K562 (cell line): Measurements from ENCODE around the gene PAX5. TPM values are rescaled to one million over a fixed set of nuclear protein-coding genes. Genes with fewer than 3 reads are reported as not detected.

Experiments
- ATAC-seq: fragments of 200-7000 bp; cut with Tn5 transposase; 3 replicates; pipeline ENCODE4 v1.9.1; 2020; ENCODE audit warnings: moderate library complexity
- BruUV-seq: library from RNA; stranded (reverse); fragments of 400-500 nt; replicated peaks from 2 replicates; lab custom pipeline; 2021; lab: Mats Ljungman, UMichigan
- CTCF ChIA-PET: fragments of 300-600 bp; formaldehyde crosslinking; extraction: SDS; loops from one replicate; lab custom pipeline; 2021; ENCODE audit warnings: low intra/inter-chr PET ratio; lab: Yijun Ruan, JAX
- POLR2A ChIA-PET: fragments of 300-600, 350-650 bp; sonication (Branson Sonifier 250); formaldehyde crosslinking; extraction: SDS; loops from one replicate; lab custom pipeline; 2021; ENCODE audit warnings: antibody characterized with exemption, inconsistent platforms; lab: Yijun Ruan, JAX
- DNase-seq, 4 experiments: peaks; one replicate each; pipeline versions ENCODE4 v3.0.0 to v3.0.0-alpha.2; 2011 to 2018; ENCODE audit warnings: low spot score in 3 of 4, mixed read lengths in 3 of 4; ENCODE audit errors: extremely low read depth in 1 of 4
- FAIRE-seq: peaks from 2 replicates; lab custom pipeline; 2011; peaks lifted over from hg19 to GRCh38; lab: Jason Lieb, UNC
- H2AFZ ChIP-seq: 2 replicates; pipeline ENCODE4 v1.6.0; 2011; ENCODE audit warnings: low read depth, low read length, control low read depth, inconsistent platforms
- H3K27ac ChIP-seq: fragments of 200-600 bp; 3 replicates; pipeline ENCODE4 v1.8.0; 2011; ENCODE audit warnings: low read depth, mild to moderate bottlenecking, control low read depth, inconsistent platforms, low read length, moderate library complexity, mixed read lengths; ENCODE audit errors: extremely low read depth
- H3K27me3 ChIP-seq, 2 experiments: fragments of 300-600 bp in 1 of 2; 2 replicates in 1 of 2; 3 replicates in 1 of 2; pipeline versions ENCODE4 v1.6.0 to v1.8.0; 2011; ENCODE audit warnings: inconsistent platforms in 2 of 2, low read length in 2 of 2, mild to moderate bottlenecking in 1 of 2, mixed read lengths in 1 of 2, moderate library complexity in 1 of 2; ENCODE audit not compliant: control insufficient read depth in 2 of 2, insufficient read depth in 2 of 2
- H3K36me3 ChIP-seq: fragments of 300-600 bp; 3 replicates; pipeline ENCODE4 v1.8.0; 2011; ENCODE audit warnings: mild to moderate bottlenecking, low read length, inconsistent platforms; ENCODE audit not compliant: control insufficient read depth, insufficient read depth
- H3K4me1 ChIP-seq, 2 experiments: fragments of 200-600 bp in 1 of 2; replicated peaks in 1 of 2; 2 replicates in 1 of 2; 3 replicates in 1 of 2; pipeline versions ENCODE4 v1.5.1 to v1.8.0; 2011; ENCODE audit warnings: inconsistent platforms in 2 of 2, low read length in 2 of 2, mild to moderate bottlenecking in 1 of 2, mixed read lengths in 1 of 2, moderate library complexity in 1 of 2; ENCODE audit not compliant: control insufficient read depth in 2 of 2, insufficient read depth in 2 of 2
- H3K4me2 ChIP-seq: 2 replicates; pipeline ENCODE4 v1.6.1; 2011; ENCODE audit warnings: low read length, control low read depth, inconsistent platforms, mixed read lengths; ENCODE audit not compliant: insufficient read depth
- H3K4me3 ChIP-seq: fragments of 200-600 bp; sonication (generic), shearing (Covaris generic); 2 replicates; pipeline ENCODE4 v1.5.1; 2016; ENCODE audit warnings: control low read depth, inconsistent platforms
- H3K79me2 ChIP-seq: fragments of 200-600 bp; 3 replicates; pipeline ENCODE4 v1.8.0; 2011; ENCODE audit warnings: low read length, inconsistent platforms; ENCODE audit not compliant: control insufficient read depth, insufficient read depth
- H3K9ac ChIP-seq, 2 experiments: 2 replicates each; pipeline versions ENCODE4 v1.6.0 to v1.6.1; 2011; ENCODE audit warnings: low read depth in 2 of 2, low read length in 2 of 2, control low read depth in 1 of 2, inconsistent platforms in 1 of 2, mild to moderate bottlenecking in 1 of 2, mixed read lengths in 1 of 2; ENCODE audit not compliant: insufficient read depth in 1 of 2
- H3K9me1 ChIP-seq: one replicate; pipeline ENCODE4 v1.6.0; 2011; ENCODE audit warnings: inconsistent platforms, mild to moderate bottlenecking, low read length, moderate library complexity; ENCODE audit not compliant: control insufficient read depth, insufficient read depth
- H3K9me3 ChIP-seq: replicated peaks from 2 replicates; pipeline ENCODE4 v1.5.1; 2011; ENCODE audit warnings: low read depth, low read length, inconsistent platforms; ENCODE audit not compliant: control insufficient read depth, insufficient read depth
- H4K20me1 ChIP-seq: replicated peaks from 2 replicates; pipeline ENCODE4 v1.6.1; 2011; ENCODE audit warnings: low read length, inconsistent platforms, mixed read lengths; ENCODE audit not compliant: control insufficient read depth, insufficient read depth
- ARID2 ChIP-seq: fragments of 450-650 bp; IDR thresholded peaks from 2 replicates; pipeline ENCODE4 v1.6.1; 2017; ENCODE audit warnings: antibody characterized with exemption, mild to moderate bottlenecking
- ASH1L ChIP-seq: fragments of 450-650 bp; IDR thresholded peaks from 2 replicates; pipeline ENCODE4 v1.6.1; 2018; ENCODE audit warnings: borderline replicate concordance, mild to moderate bottlenecking, low read depth; ENCODE audit not compliant: partially characterized antibody
- BRF2 ChIP-seq: IDR thresholded peaks from 3 replicates; pipeline ENCODE4 v1.6.1; 2011; ENCODE audit warnings: borderline replicate concordance, mild to moderate bottlenecking; ENCODE audit not compliant: insufficient read length, insufficient read depth
- DPF2 ChIP-seq: fragments of 450-650 bp; IDR thresholded peaks from 2 replicates; pipeline ENCODE4 v1.6.1; 2016
- E2F4 ChIP-seq: sonication (generic); formaldehyde crosslinking; IDR thresholded peaks from 2 replicates; pipeline ENCODE4 v1.8.0; 2022; ENCODE audit warnings: mild to moderate bottlenecking, low read depth, missing genetic modification reagents
- ELF4 ChIP-seq: fragments of 450-650 bp; formaldehyde crosslinking; IDR thresholded peaks from 2 replicates; pipeline ENCODE4 v1.4.0; 2022; ENCODE audit warnings: missing genetic modification characterization
- FOSL1 ChIP-seq: fragments of 200-800 bp; sonication (Bioruptor generic); conservative IDR thresholded peaks from 2 replicates; pipeline ENCODE4 v1.6.1; 2016; ENCODE audit warnings: missing genetic modification characterization, missing compliant biosample characterization
- FOXK1 ChIP-seq: sonication (generic); formaldehyde crosslinking; IDR thresholded peaks from 2 replicates; pipeline ENCODE4 v1.8.0; 2022; ENCODE audit warnings: missing genetic modification reagents, mild to moderate bottlenecking, borderline replicate concordance
- FUS ChIP-seq: fragments of 200-400 bp; formaldehyde crosslinking; optimal IDR thresholded peaks from 2 replicates; pipeline ENCODE3; 2017; ENCODE audit warnings: low read depth, low read length
- HBP1 ChIP-seq: fragments of 450-650 bp; formaldehyde crosslinking; IDR thresholded peaks from 2 replicates; pipeline ENCODE4 v1.4.0; 2022; ENCODE audit warnings: missing genetic modification characterization
- MTF1 ChIP-seq: fragments of 250-450 bp; sonication (Bioruptor Pico); IDR thresholded peaks from 2 replicates; pipeline ENCODE4 v1.9.0; 2021; ENCODE audit warnings: moderate library complexity, mild to moderate bottlenecking, inconsistent platforms, borderline replicate concordance
- MYNN ChIP-seq, 2 experiments: sonication (generic); formaldehyde crosslinking in 1 of 2; IDR thresholded peaks; 2 replicates each; pipeline versions ENCODE4 v1.5.0 to v1.6.1; 2016 to 2020; ENCODE audit warnings: antibody characterized with exemption in 1 of 2, missing genetic modification reagents in 1 of 2
- NONO ChIP-seq, 2 experiments: fragments of 200-400 bp in 1 of 2; fragments of 450-650 bp in 1 of 2; formaldehyde crosslinking in 1 of 2; IDR thresholded peaks; 2 replicates each; pipeline ENCODE4 v1.6.1; 2017; ENCODE audit warnings: low read depth in 2 of 2, mild to moderate bottlenecking in 2 of 2, moderate library complexity in 2 of 2, low read length in 1 of 2
- NUFIP1 ChIP-seq: fragments of 450-650 bp; IDR thresholded peaks from 2 replicates; pipeline ENCODE4 v1.6.1; 2018; ENCODE audit not compliant: partially characterized antibody
- PTRF ChIP-seq: fragments of 450-650 bp; IDR thresholded peaks from 2 replicates; pipeline ENCODE4 v1.6.1; 2016; ENCODE audit warnings: mild to moderate bottlenecking, missing genetic modification characterization, missing compliant biosample characterization
- ZFP36 ChIP-seq: fragments of 150-350 bp; IDR thresholded peaks from 2 replicates; pipeline ENCODE4 v1.6.1; 2018; ENCODE audit warnings: low read length, low read depth; ENCODE audit not compliant: partially characterized antibody
- ZNF124 ChIP-seq: sonication (generic); formaldehyde crosslinking; IDR thresholded peaks from 2 replicates; pipeline ENCODE4 v1.8.1; 2022; ENCODE audit warnings: missing genetic modification reagents
- WGBS: fragments of 100-300 bp; shearing (Covaris generic); methylation state at CpG from one replicate; pipeline ENCODE4 v1.1.6; 2016; ENCODE audit warnings: low coverage, mixed read lengths; ENCODE audit not compliant: insufficient coverage; ENCODE audit errors: missing lambda C conversion rate; 5-methylcytosine and 5-hydroxymethylcytosine counted together
- in situ Hi-C: fragments of 300-500 bp; cut with MboI; formaldehyde crosslinking; loops from 4 replicates; pipeline ENCODE4 v1.15.0; 2018; ENCODE audit warnings: inconsistent platforms, mixed read lengths
- intact Hi-C: fragments of 100-400 bp; cut with micrococcal nuclease; formaldehyde crosslinking; loops from 2 replicates; pipeline ENCODE4 v1.14.2; 2022
- polyA plus RNA-seq, 8 experiments: library from polyadenylated mRNA; depleted of rRNA in 4 of 8; stranded (reverse) in 5 of 8; unstranded in 3 of 8; fragments of >200 nt; fragmentation: Nextera tagmentation in 2 of 8; fragmentation: Illumina TruSeq in 1 of 8; extraction: Ambion mirVana in 2 of 8; extraction: Trizol in 1 of 8; gene quantifications; 2 replicates each; pipeline versions ENCODE4 v1.2.1 to v1.2.3, GENCODE V29; 2011 to 2014; ENCODE audit warnings: inconsistent platforms in 1 of 8, missing spikeins in 1 of 8
- total RNA-seq, 7 experiments: library from RNA; depleted of rRNA in 6 of 7; stranded (reverse); fragments of >200 nt in 6 of 7; fragmentation: Illumina TruSeq in 2 of 7; extraction: Trizol in 2 of 7; gene quantifications; 2 replicates each; pipeline versions ENCODE4 v1.2.1 to v1.2.3, GENCODE V29; 2011 to 2021; ENCODE audit warnings: low replicate concordance in 1 of 7

PAX5 gene
- total and polyA plus RNA-seq, 9 of the 15 experiments (the other 6 are each of a cell fraction or from before 2014, with no cell fraction given): 0.03 to 0.09 TPM; not detected in 7

GRCh38 chr9:36967997-36968396 lies 66.1 kb downstream of the PAX5 start:
- POLR2A ChIA-PET: interaction anchor here (0.6 kb wide), 1 partner anchor 397 kb away, joined by 3 read pairs; no protein-coding TSS in a partner anchor
- Histone ChIP-seq H3K9me1 (no peaks in the 10 kb centered on the region), H3K36me3 (no peaks in the 10 kb centered on the region), H3K27ac (no peak overlapping the region), H3K4me2 (no peak overlapping the region), H3K4me3 (no peak overlapping the region), H3K9ac (no peak overlapping the region), H3K79me2 (no peaks in the 10 kb centered on the region), H3K27me3 (peaks cover 13 to 47% of the 10 kb centered on the region in 2 experiments; a peak in 4 of 5 replicates), H4K20me1 (no peaks in the 10 kb centered on the region; the same call in 1 of the 2 replicates), H3K9me3 (no peaks in the 10 kb centered on the region), H3K4me1 (no peaks in the 10 kb centered on the region; a peak in 2 of 5 replicates), H2AFZ (no peak overlapping the region)
- 2% methylated on average over 6 of the region's 7 CpGs for WGBS
- no peak for DNase-seq
- intact Hi-C loops (no loop called here), in situ Hi-C loops (no loop called here)
- BruUV-seq: no TSS peak
- no peak for TF ChIP-seq NUFIP1
- no peak for TF ChIP-seq ZFP36
- no peak for TF ChIP-seq MYNN (IDR thresholded peaks at IDR 0.05)
- no peak for TF ChIP-seq MYNN (CRISPR knock-in tag; IDR thresholded peaks at IDR 0.05)
- no peak for TF ChIP-seq ARID2
- no peak for TF ChIP-seq E2F4 (CRISPR knock-in tag)
- TF ChIP-seq ELF4 (CRISPR knock-in tag): no peak
- TF ChIP-seq PTRF (tag): no peak
- no peak for TF ChIP-seq HBP1
- no peak for TF ChIP-seq ZNF124
- no peak for TF ChIP-seq FOSL1 (tag)
- no peak for TF ChIP-seq ASH1L
- TF ChIP-seq FUS: no peak
- TF ChIP-seq NONO (IDR thresholded peaks at IDR 0.05; ENCODE audit: low read depth in 2 of 2, low read length in 1 of 2): no peak
- no peak for TF ChIP-seq BRF2
- no peak for TF ChIP-seq MTF1 (CRISPR knock-in tag)
- TF ChIP-seq DPF2: no peak
- TF ChIP-seq FOXK1 (CRISPR knock-in tag): no peak
- FAIRE-seq: no peak
- ATAC-seq: no peak
- CTCF ChIA-PET: no interaction called here
